GM12891 (cell line): ENCODE data around the gene RGS10.

Source experiments
- PAX5 ChIP-seq: IDR thresholded peaks from 2 replicates; pipeline ENCODE4 v1.6.1; 2011; ENCODE audit warnings: low read length, moderate library complexity, mild to moderate bottlenecking; ENCODE audit not compliant: insufficient read depth, severe bottlenecking
- POLR2A ChIP-seq: IDR thresholded peaks from 2 replicates; pipeline ENCODE4 v1.6.1; 2011; ENCODE audit warnings: low read depth, low read length, control low read depth
- POLR2AphosphoS5 ChIP-seq: IDR thresholded peaks from 2 replicates; pipeline ENCODE4 v1.6.1; 2011; ENCODE audit warnings: low read depth, low read length, control low read depth
- POU2F2 ChIP-seq: IDR thresholded peaks from 2 replicates; pipeline ENCODE4 v1.6.1; 2011; ENCODE audit warnings: low read depth, mild to moderate bottlenecking, control low read depth, low read length, moderate library complexity
- SPI1 ChIP-seq: IDR thresholded peaks from 2 replicates; pipeline ENCODE4 v1.6.1; 2011; ENCODE audit warnings: low read depth, low read length, control low read depth
- TAF1 ChIP-seq: IDR thresholded peaks from 2 replicates; pipeline ENCODE4 v1.6.1; 2011; ENCODE audit warnings: low read depth, low read length, control low read depth

DNA sequence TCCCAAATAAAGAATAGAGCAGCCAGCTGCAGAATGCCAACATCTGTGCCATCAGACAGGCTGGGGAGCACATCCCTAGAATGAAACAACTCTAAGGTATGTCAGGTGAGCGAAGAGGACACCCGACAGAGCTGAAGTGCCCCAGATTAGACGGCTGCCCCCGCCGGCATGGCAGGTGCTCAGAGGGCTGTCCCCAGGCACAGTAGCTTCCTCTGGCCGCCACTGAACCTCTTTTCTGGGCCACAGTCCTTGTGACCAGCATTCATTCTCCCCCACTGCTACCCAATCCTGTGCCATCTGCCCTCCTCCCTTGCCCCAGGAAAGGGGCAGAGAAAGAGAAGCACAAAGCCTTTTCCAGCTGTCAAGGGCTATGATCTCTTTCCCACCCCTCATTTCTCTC is 41.7 kb downstream of the RGS10 start:
- no peak for TF ChIP-seq POLR2A
- TF ChIP-seq POLR2AphosphoS5: no peak
- no peak for TF ChIP-seq TAF1
- no peak for TF ChIP-seq POU2F2
- no peak for TF ChIP-seq SPI1
- TF ChIP-seq PAX5: no peak
